CD4-positive, alpha-beta T cell (primary cell): ENCODE results near the gene MAPK8IP2. TPM values are rescaled to one million over a fixed set of nuclear protein-coding genes. Genes with fewer than 3 reads are reported as not detected.

ENCODE experiments used
- ATAC-seq: fragments of 200-7000 bp; cut with Tn5 transposase; one replicate; pipeline ENCODE4 v1.10.0; 2022; ENCODE audit warnings: mild to moderate bottlenecking; ENCODE audit not compliant: poor library complexity
- CTCF ChIA-PET: fragments of 350-600 bp; sonication (Branson Sonifier 250); formaldehyde crosslinking; loops from one replicate; lab custom pipeline; 2021; ENCODE audit warnings: antibody characterized with exemption, inconsistent platforms; lab: Charles Lee
- POLR2A ChIA-PET: fragments of 350-600 bp; sonication (Branson Sonifier 250); formaldehyde crosslinking; loops from one replicate; lab custom pipeline; 2021; ENCODE audit warnings: antibody characterized with exemption, inconsistent platforms; lab: Charles Lee
- DNase-seq, 14 experiments: peaks; one replicate each; pipeline ENCODE4 v3.0.0-alpha.2; 2013 to 2020; ENCODE audit warnings: mixed read lengths in 2 of 14
- H3K27ac ChIP-seq, 2 donors: one replicate each; pipeline versions ENCODE4 v1.5.1 to v1.7.0; 2013; ENCODE audit warnings: low read length in 2 of 2, low read depth in 1 of 2, mild to moderate bottlenecking in 1 of 2
- H3K27me3 ChIP-seq, 2 experiments: 1 replicate in 1 of 2; 2 replicates in 1 of 2; pipeline versions ENCODE4 v1.6.1 to v1.7.0; 2013; ENCODE audit warnings: low read length in 2 of 2, control low read depth in 1 of 2, mild to moderate bottlenecking in 1 of 2, moderate library complexity in 1 of 2; ENCODE audit not compliant: insufficient read depth in 2 of 2, control insufficient read depth in 1 of 2
- H3K36me3 ChIP-seq: one replicate; pipeline ENCODE4 v1.6.1; 2013; ENCODE audit warnings: low read length, control low read depth; ENCODE audit not compliant: insufficient read depth
- H3K4me1 ChIP-seq: one replicate; pipeline ENCODE4 v1.6.1; 2013; ENCODE audit warnings: low read length, control low read depth; ENCODE audit not compliant: insufficient read depth
- H3K4me3 ChIP-seq: one replicate; pipeline ENCODE4 v1.5.1; 2013; ENCODE audit warnings: mild to moderate bottlenecking, low read length, moderate library complexity
- H3K9me3 ChIP-seq, 2 experiments: 1 replicate in 1 of 2; 2 replicates in 1 of 2; pipeline versions ENCODE4 v1.6.1 to v1.7.0; 2013; ENCODE audit warnings: low read length in 2 of 2, mild to moderate bottlenecking in 2 of 2, control low read depth in 1 of 2, moderate library complexity in 1 of 2; ENCODE audit not compliant: control insufficient read depth in 1 of 2, insufficient read depth in 1 of 2
- H3K27ac Mint-ChIP-seq: one replicate; pipeline ENCODE4 v1.8.0; 2020; ENCODE audit warnings: mixed read lengths
- H3K27me3 Mint-ChIP-seq: one replicate; pipeline ENCODE4 v1.8.0; 2021; ENCODE audit warnings: mixed read lengths
- H3K36me3 Mint-ChIP-seq: one replicate; pipeline ENCODE4 v1.8.0; 2021; ENCODE audit warnings: low read depth, mixed read lengths
- H3K4me1 Mint-ChIP-seq: one replicate; pipeline ENCODE4 v1.8.0; 2021; ENCODE audit warnings: low read depth, mixed read lengths
- H3K4me3 Mint-ChIP-seq: one replicate; pipeline ENCODE4 v1.8.0; 2020; ENCODE audit warnings: mild to moderate bottlenecking, mixed read lengths
- H3K9me3 Mint-ChIP-seq: one replicate; pipeline ENCODE4 v1.8.0; 2020; ENCODE audit warnings: mixed read lengths
- CTCF ChIP-seq: fragments of 200-600 bp; IDR thresholded peaks from one replicate; pipeline ENCODE4 v1.8.0; 2022; ENCODE audit warnings: antibody characterized with exemption, mild to moderate bottlenecking
- intact Hi-C, 2 experiments: fragments of 100-400 bp; cut with DNase I in 1 of 2; cut with micrococcal nuclease in 1 of 2; formaldehyde crosslinking; loops; one replicate each; pipeline versions ENCODE4 v1.15.1 to v1.9.0; 2023 to 2025; cut with DNase I, micrococcal nuclease
- total RNA-seq, 174 experiments: library from RNA in 2 of 174; stranded (reverse) in 2 of 174; gene quantifications; one replicate each; pipeline ENCODE4 v1.2.3 and lab custom pipeline; 2021 to 2026

The MAPK8IP2 gene
- total RNA-seq, 2 experiments from 2014 or later, result 0.31 to 0.52 TPM

GRCh38 chr22:50624347-50625130 is 23.9 kb downstream of the MAPK8IP2 start:
- peak overlapping the region; percentile 38 for H3K27ac Mint-ChIP-seq
- peak in 1 of 14 experiments; percentile 8 for DNase-seq
- H3K9me3 ChIP-seq, result no peaks in the 10 kb centered on the region
- H3K27me3 Mint-ChIP-seq, result no peaks in the 10 kb centered on the region
- H3K4me3 ChIP-seq, result no peak overlapping the region
- no peak for ATAC-seq
- H3K36me3 Mint-ChIP-seq, result peaks cover 30% of the 10 kb centered on the region
- ChIA-PET POLR2A (no interaction called here), CTCF (no interaction called here)
- H3K27me3 ChIP-seq, result no peaks in the 10 kb centered on the region
- TF ChIP-seq CTCF, result no peak
- H3K27ac ChIP-seq, result no peak overlapping the region
- peak overlapping the region; percentile 74 for H3K4me3 Mint-ChIP-seq
- no peaks in the 10 kb centered on the region for H3K9me3 Mint-ChIP-seq
- intact Hi-C loops, result loop anchor here in 1 of 2 experiments (5.0 kb wide), 5 partner anchors 68 to 477 kb away; partner anchors contain the start of genes LMF2, NCAPH2, PPP6R2 and SCO2
- peaks cover 64% of the 10 kb centered on the region for H3K4me1 ChIP-seq
- peaks cover 47% of the 10 kb centered on the region for H3K4me1 Mint-ChIP-seq
- peaks cover 13% of the 10 kb centered on the region for H3K36me3 ChIP-seq

GRCh38 chr22:50625131-50625567 is 24.6 kb downstream of the MAPK8IP2 start:
- POLR2A ChIA-PET, result no interaction called here
- intact Hi-C loops, result no loop called here
- CTCF ChIA-PET, result no interaction called here

More at GRCh38 chr22:50625131-50625567, 24.6 kb downstream of the MAPK8IP2 start:
- H3K9me3 ChIP-seq, result no peaks in the 10 kb centered on the region
- H3K4me1 ChIP-seq, result peaks cover 58% of the 10 kb centered on the region
- Mint-ChIP-seq H3K36me3 (peaks cover 30% of the 10 kb centered on the region), H3K9me3 (no peaks in the 10 kb centered on the region), H3K4me1 (peaks cover 51% of the 10 kb centered on the region), H3K27me3 (no peaks in the 10 kb centered on the region), H3K27ac (peak overlapping the region; percentile 38), H3K4me3 (peak overlapping the region; percentile 74)
- H3K4me3 ChIP-seq, result no peak overlapping the region
- H3K27ac ChIP-seq, result no peak overlapping the region
- no peak for TF ChIP-seq CTCF
- no peaks in the 10 kb centered on the region for H3K27me3 ChIP-seq
- DNase-seq (no peak), ATAC-seq (no peak)
- peaks cover 13% of the 10 kb centered on the region for H3K36me3 ChIP-seq
